Adrenal gland (tissue), 12 donors: ENCODE data around the gene NLRC3. TPM values are rescaled to one million over a fixed set of nuclear protein-coding genes. Genes with fewer than 3 reads are reported as not detected.

Experiments used
- DNase-seq, 7 donors: peaks; one replicate each; pipeline ENCODE4 v3.0.0-alpha.2; 2019 to 2020
- H3K27ac ChIP-seq, 5 donors: fragments of 200-600 bp; sonication (generic) in 4 of 5; 1 replicate in 3 of 5; 2 replicates in 2 of 5; pipeline versions ENCODE4 v1.5.1 to v1.8.0; 2016 to 2020; ENCODE audit warnings: mild to moderate bottlenecking in 1 of 5
- H3K27me3 ChIP-seq: fragments of 200-600 bp; 2 replicates; pipeline ENCODE4 v1.8.0; 2021
- H3K36me3 ChIP-seq, 2 donors: fragments of 200-600 bp; replicated peaks in 1 of 2; 1 replicate in 1 of 2; 2 replicates in 1 of 2; pipeline versions ENCODE4 v1.5.1 to v1.8.0; 2018 to 2022
- H3K4me1 ChIP-seq, 2 donors: fragments of 200-600 bp; replicated peaks in 1 of 2; 1 replicate in 1 of 2; 2 replicates in 1 of 2; pipeline versions ENCODE4 v1.5.1 to v1.8.0; 2018 to 2021
- H3K4me3 ChIP-seq, 4 donors: fragments of 200-600 bp; sonication (generic) in 3 of 4; one replicate each; pipeline ENCODE4 v1.5.1; 2016 to 2018
- H3K9me3 ChIP-seq, 3 donors: fragments of 200-600 bp; sonication (generic) in 1 of 3; replicated peaks in 1 of 3; 1 replicate in 2 of 3; 2 replicates in 1 of 3; pipeline versions ENCODE4 v1.5.1 to v1.8.0; 2016 to 2021
- POLR2A ChIP-seq, 2 donors: fragments of 450-650 bp; IDR thresholded peaks; one replicate each; pipeline ENCODE4 v1.6.1; 2017; ENCODE audit warnings: antibody characterized with exemption in 2 of 2, mild to moderate bottlenecking in 2 of 2, moderate library complexity in 1 of 2
- WGBS, 4 donors: extraction: QIAGEN DNeasy Blood & Tissue Kit in 2 of 4; methylation state at CpG; one replicate each; pipeline versions ENCODE4 v1.1.5 to v1.1.7; 2013 to 2017; 5-methylcytosine and 5-hydroxymethylcytosine counted together
- intact Hi-C, 2 donors: fragments of 100-400 bp; cut with DNase I; formaldehyde crosslinking; loops; one replicate each; pipeline versions ENCODE4 v1.14.1 to v1.15.0; 2022 to 2023
- polyA plus RNA-seq, 3 donors: library from polyadenylated mRNA; stranded (reverse); fragments of 200-250 nt in 2 of 3; fragments of 350-450 nt in 1 of 3; fragmentation: Illumina TruSeq in 1 of 3; extraction: RNeasy Lipid Tissue Mini Kit (QIAGEN cat#74804) in 1 of 3; gene quantifications; one replicate each; pipeline ENCODE4 v1.2.3, GENCODE V29; 2013 to 2014
- total RNA-seq, 9 donors: library from RNA; depleted of rRNA in 4 of 9; stranded (reverse); fragments of >200 nt in 4 of 9; fragments of 120-200 nt in 1 of 9; fragmentation: NEBNext Ultra II Directional in 1 of 9; extraction: Animal tissue kit (Norgen Biotek cat#: 25700) in 1 of 9; gene quantifications; one replicate each; pipeline versions ENCODE4 v1.1.0 to v1.2.4, GENCODE V29; 2013 to 2023
- TF ChIP-seq, protein P1 (sequence below), 6 experiments: fragments of 450-650 bp in 4 of 6; fragments of 200-600 bp in 2 of 6; sonication (generic) in 1 of 6; IDR thresholded peaks; 1 replicate in 5 of 6; 2 replicates in 1 of 6; pipeline versions ENCODE4 v1.5.1 to v1.8.0; 2016 to 2021; ENCODE audit warnings: antibody characterized with exemption in 6 of 6, mild to moderate bottlenecking in 2 of 6, moderate library complexity in 1 of 6
- donor health status: healthy with polysubstance abuse.
- donor health status: Bipolar disorder and iron deficiency.
- donor health status: DM: yes; HTN: yes; CAD: no.
- donor health status: DM: no; HTN: no; CAD: no.
- donor health status: DM: no; HTN: no; CAD: no.
- donor health status: DM: yes; HTN: yes; CAD: no.

NLRC3 gene
- total and polyA plus RNA-seq, 12 donors, result 0.29 to 2.5 (median 1.5) TPM

DNA sequence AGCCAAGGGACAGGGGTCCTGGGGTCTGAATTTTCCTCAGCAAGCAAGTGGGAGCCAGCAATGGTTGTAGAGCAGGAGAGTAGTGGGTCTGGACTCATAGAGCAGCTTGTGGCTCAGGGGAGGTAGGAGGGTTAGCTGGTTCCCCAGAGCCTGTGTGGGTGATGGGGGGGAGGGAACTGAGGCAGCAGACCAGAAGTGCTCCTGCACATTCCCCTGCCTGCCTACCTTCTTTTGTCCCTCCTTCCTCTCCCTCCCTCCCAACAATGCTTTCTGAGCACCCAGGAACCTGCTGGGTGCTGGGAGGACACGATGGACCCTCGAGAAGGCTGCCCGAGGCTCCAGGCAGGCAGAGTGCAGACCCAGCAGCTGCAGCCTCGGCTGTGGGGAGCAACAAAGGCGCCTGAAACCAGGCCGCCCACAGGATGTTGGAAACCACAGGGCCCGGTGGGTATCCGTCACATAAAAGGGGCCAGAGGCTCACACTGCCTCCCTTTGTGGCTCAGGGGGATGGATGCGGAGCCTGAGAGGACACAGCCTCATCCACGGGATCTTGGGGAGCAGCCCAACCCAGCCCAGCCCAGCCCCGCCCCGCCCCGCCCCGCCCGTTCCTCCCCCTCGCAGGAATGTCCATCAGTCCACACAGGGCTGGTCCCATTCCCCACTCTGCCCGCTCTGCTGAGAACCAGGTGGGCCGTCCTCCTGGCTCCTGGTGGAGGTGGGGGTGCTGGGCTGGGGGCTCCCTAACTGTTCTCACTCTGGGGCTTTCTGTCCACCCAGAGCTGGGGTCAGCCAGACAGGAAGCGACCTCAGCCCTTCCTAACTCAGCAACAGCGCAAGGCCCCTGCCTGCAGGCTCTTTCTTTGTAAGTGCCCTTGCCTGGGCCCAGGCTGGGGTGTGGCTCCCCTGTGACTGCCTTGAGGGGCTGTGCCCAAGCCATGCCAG is 1.7 kb upstream of the NLRC3 start:
- no peaks in the 10 kb centered on the region for H3K9me3 ChIP-seq
- no peaks in the 10 kb centered on the region for H3K36me3 ChIP-seq
- H3K27ac ChIP-seq, result no peak overlapping the region
- no peaks in the 10 kb centered on the region for H3K4me1 ChIP-seq
- H3K27me3 ChIP-seq, result peaks cover 3% of the 10 kb centered on the region
- no peak for TF ChIP-seq POLR2A (IDR thresholded peaks at IDR 0.05)
- TF ChIP-seq, protein P1, sequence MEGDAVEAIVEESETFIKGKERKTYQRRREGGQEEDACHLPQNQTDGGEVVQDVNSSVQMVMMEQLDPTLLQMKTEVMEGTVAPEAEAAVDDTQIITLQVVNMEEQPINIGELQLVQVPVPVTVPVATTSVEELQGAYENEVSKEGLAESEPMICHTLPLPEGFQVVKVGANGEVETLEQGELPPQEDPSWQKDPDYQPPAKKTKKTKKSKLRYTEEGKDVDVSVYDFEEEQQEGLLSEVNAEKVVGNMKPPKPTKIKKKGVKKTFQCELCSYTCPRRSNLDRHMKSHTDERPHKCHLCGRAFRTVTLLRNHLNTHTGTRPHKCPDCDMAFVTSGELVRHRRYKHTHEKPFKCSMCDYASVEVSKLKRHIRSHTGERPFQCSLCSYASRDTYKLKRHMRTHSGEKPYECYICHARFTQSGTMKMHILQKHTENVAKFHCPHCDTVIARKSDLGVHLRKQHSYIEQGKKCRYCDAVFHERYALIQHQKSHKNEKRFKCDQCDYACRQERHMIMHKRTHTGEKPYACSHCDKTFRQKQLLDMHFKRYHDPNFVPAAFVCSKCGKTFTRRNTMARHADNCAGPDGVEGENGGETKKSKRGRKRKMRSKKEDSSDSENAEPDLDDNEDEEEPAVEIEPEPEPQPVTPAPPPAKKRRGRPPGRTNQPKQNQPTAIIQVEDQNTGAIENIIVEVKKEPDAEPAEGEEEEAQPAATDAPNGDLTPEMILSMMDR (IDR thresholded peaks at IDR 0.05), result no peak
- DNase-seq, result no peak
- no peak overlapping the region for H3K4me3 ChIP-seq
- intact Hi-C loops, result no loop called here
- 54 to 61% (median 56%) methylated on average over 8 to 20 of the region's 20 CpGs for WGBS, 4 donors

DNA sequence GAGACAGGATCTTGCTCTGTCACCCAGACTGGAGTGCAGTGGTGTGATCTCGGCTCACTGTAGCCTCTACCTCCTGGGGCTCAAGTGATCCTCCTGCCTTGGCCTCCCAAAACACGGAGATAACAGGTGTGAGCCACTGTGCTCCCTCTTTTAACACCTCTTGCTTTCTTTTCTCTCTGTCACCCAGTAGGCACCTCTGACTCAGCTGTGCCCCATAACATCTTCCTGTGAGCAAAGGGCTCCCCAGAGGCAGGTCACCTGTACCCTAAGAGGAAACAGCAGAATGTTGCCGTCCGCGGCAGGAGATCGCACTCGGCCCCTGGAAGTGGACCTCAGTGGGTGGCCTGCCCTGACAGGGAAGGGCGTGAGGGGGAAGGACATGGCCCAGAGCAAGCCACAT is 918 bp upstream of the NLRC3 start:
- no peak overlapping the region for H3K4me3 ChIP-seq
- intact Hi-C loops, result no loop called here

DNA sequence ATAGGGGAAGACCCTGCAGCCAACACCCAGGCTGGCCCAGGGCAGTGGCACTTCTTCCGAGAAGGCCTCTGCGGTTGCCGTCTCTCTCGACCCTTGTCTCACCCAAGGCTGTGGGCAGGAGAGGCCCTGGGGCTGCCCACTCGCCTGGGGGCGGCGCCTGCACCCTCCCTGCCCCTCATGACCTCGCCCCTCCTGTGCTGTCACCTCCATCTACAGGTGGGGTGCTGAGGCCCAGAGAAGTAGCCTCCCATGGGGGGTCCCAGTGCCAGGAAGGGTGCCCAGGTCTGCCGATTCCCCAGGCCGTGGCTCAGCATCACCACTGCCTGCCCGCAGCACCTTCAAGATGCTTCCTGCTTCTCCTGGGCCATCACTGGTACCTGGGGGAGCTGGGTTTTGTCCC is 992 bp downstream of the NLRC3 start:
- Histone ChIP-seq H3K36me3 (no peaks in the 10 kb centered on the region), H3K4me3 (no peak overlapping the region), H3K4me1 (no peaks in the 10 kb centered on the region), H3K9me3 (no peaks in the 10 kb centered on the region), H3K27me3 (peaks cover 3% of the 10 kb centered on the region), H3K27ac (no peak overlapping the region)
- TF ChIP-seq, protein P1 (IDR thresholded peaks at IDR 0.05), result no peak
- no peak for TF ChIP-seq POLR2A (IDR thresholded peaks at IDR 0.05)
- intact Hi-C loops, result no loop called here
- no peak for DNase-seq
- 78 to 100% (median 84%) methylated on average over 1 to 11 of the region's 11 CpGs for WGBS, 4 donors

More for the DNA sequence above, 918 bp upstream of the NLRC3 start:
- no peaks in the 10 kb centered on the region for H3K4me1 ChIP-seq
- H3K27ac ChIP-seq, result no peak overlapping the region
- no peaks in the 10 kb centered on the region for H3K9me3 ChIP-seq
- TF ChIP-seq, protein P1 (IDR thresholded peaks at IDR 0.05), result no peak
- no peak for TF ChIP-seq POLR2A (IDR thresholded peaks at IDR 0.05)
- no peaks in the 10 kb centered on the region for H3K36me3 ChIP-seq
- WGBS, 4 donors, result 71 to 84% (median 75%) methylated on average over 8 of the region's 8 CpGs
- DNase-seq, result no peak
- peaks cover 3% of the 10 kb centered on the region for H3K27me3 ChIP-seq

DNA sequence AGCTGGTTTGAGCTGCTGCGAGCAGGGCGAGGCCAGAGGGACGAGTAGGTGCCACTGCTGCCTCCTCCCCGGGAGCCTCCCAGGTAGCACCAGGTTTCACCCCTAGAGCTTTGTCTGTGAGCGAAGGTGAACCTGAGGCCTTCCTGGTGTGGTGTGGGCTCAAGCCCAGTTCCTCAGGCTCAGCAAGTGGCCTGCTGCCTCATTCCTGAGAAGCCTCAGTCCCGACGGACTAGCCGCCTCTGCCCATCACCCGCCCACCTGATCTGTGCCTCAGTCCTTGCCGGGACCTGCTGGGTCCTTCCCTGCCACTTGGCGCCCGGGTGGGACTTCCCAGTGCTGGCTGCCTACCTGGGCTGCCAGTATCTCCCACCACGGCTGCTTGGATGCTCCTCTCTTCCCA is 1.7 kb downstream of the NLRC3 start:
- H3K4me3 ChIP-seq, result no peak overlapping the region
- 71 to 87% (median 84%) methylated on average over 4 to 13 of the region's 13 CpGs for WGBS, 4 donors
- H3K27me3 ChIP-seq, result peaks cover 3% of the 10 kb centered on the region
- no peaks in the 10 kb centered on the region for H3K9me3 ChIP-seq
- intact Hi-C loops, result no loop called here
- no peak for TF ChIP-seq POLR2A (IDR thresholded peaks at IDR 0.05)
- no peak overlapping the region for H3K27ac ChIP-seq
- no peaks in the 10 kb centered on the region for H3K36me3 ChIP-seq
- no peaks in the 10 kb centered on the region for H3K4me1 ChIP-seq
- DNase-seq, result no peak
